GM12891 (cell line): Measurements from ENCODE around the gene TARS3.

Source experiments
- DNase-seq: peaks from one replicate; pipeline ENCODE4 v3.0.0; 2011; ENCODE audit warnings: low spot score; ENCODE audit not compliant: insufficient read length
- FAIRE-seq: peaks from 2 replicates; lab custom pipeline; 2011; peaks lifted over from hg19 to GRCh38; lab: Jason Lieb, UNC
- PAX5 ChIP-seq: IDR thresholded peaks from 2 replicates; pipeline ENCODE4 v1.6.1; 2011; ENCODE audit warnings: low read length, moderate library complexity, mild to moderate bottlenecking; ENCODE audit not compliant: insufficient read depth, severe bottlenecking
- POLR2A ChIP-seq: IDR thresholded peaks from 2 replicates; pipeline ENCODE4 v1.6.1; 2011; ENCODE audit warnings: low read depth, low read length, control low read depth
- POLR2AphosphoS5 ChIP-seq: IDR thresholded peaks from 2 replicates; pipeline ENCODE4 v1.6.1; 2011; ENCODE audit warnings: low read depth, low read length, control low read depth
- POU2F2 ChIP-seq: IDR thresholded peaks from 2 replicates; pipeline ENCODE4 v1.6.1; 2011; ENCODE audit warnings: low read depth, mild to moderate bottlenecking, control low read depth, low read length, moderate library complexity
- SPI1 ChIP-seq: IDR thresholded peaks from 2 replicates; pipeline ENCODE4 v1.6.1; 2011; ENCODE audit warnings: low read depth, low read length, control low read depth
- TAF1 ChIP-seq: IDR thresholded peaks from 2 replicates; pipeline ENCODE4 v1.6.1; 2011; ENCODE audit warnings: low read depth, low read length, control low read depth

TARS3 gene

GRCh38 chr15:101607108-101607507, 117.2 kb downstream of the TARS3 start:
- FAIRE-seq (no peak), DNase-seq (no peak)
- no peak for TF ChIP-seq POU2F2
- TF ChIP-seq TAF1, result no peak
- TF ChIP-seq PAX5, result no peak
- no peak for TF ChIP-seq POLR2A
- TF ChIP-seq SPI1, result no peak
- no peak for TF ChIP-seq POLR2AphosphoS5

- FAIRE-seq (no peak), DNase-seq (no peak)
- TF ChIP-seq POLR2A (no peak), PAX5 (no peak), POU2F2 (no peak), POLR2AphosphoS5 (no peak), TAF1 (no peak), SPI1 (no peak)
Measured at GRCh38 chr15:101604124-101604874, 120.0 kb downstream of the TARS3 start.
